Activated CD4-positive, alpha-beta T cell treated with anti-CD3 and anti-CD28 coated beads, Interleukin-2, amount 50 U/mL, for 16 hours (primary cell): ENCODE results near the gene DHX29.

Experiments
- DNase-seq: peaks from one replicate; pipeline ENCODE4 v3.0.0-alpha.2; 2020

DHX29 gene

DNA sequence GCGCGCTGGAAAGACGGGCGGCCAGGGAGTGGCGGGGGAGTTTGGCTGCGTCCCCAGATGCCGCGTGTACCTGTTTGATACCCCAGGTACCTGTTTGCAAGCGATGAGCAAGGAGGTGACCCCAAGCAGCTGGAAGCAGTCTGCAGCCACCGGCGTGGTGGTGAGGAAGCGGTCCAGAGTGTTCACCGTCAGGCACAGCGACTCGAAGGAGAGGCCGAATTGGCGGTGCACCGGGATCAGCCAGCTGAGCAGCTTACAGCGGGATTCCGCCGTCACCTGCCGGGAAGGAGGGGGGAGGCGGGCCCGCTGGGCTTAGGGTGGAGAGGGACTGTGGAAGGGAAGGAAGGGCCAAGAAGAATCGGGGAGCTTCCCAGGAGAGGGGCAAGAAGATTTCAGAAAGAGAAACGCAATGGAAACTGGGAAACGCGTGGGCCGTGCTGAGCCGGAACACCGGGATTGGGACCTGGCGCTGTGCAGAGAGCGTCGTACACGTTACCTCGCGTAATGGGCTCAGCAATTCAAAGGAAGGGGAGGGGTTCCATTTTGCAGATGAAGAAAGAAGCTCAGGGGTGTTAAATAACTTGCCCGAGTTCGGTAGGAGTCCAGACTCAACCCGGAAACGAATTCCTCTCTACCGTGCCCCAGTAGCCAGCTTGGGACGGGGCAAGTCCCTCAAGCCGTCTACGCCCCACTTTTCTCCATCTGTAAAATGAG, 75.1 kb downstream of the DHX29 start:
- no peak for DNase-seq

DNA sequence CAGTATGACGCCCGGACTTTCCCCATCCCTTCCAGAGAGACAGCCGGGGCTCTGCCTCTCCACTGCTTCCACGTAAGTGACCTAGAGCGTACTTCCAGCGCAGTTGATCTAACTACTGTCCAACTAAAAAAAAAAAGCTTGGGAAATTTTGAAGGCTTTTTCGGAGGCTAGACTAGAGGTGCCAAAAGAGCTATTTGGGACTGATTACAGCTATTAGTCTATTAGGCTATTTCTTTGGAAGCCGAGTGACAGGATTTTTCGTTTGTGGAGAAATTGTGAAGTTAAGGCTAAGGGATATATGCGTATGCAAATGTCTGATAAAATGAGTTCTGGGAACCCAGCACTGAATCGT, 75.6 kb downstream of the DHX29 start:
- DNase-seq: no peak

DNA sequence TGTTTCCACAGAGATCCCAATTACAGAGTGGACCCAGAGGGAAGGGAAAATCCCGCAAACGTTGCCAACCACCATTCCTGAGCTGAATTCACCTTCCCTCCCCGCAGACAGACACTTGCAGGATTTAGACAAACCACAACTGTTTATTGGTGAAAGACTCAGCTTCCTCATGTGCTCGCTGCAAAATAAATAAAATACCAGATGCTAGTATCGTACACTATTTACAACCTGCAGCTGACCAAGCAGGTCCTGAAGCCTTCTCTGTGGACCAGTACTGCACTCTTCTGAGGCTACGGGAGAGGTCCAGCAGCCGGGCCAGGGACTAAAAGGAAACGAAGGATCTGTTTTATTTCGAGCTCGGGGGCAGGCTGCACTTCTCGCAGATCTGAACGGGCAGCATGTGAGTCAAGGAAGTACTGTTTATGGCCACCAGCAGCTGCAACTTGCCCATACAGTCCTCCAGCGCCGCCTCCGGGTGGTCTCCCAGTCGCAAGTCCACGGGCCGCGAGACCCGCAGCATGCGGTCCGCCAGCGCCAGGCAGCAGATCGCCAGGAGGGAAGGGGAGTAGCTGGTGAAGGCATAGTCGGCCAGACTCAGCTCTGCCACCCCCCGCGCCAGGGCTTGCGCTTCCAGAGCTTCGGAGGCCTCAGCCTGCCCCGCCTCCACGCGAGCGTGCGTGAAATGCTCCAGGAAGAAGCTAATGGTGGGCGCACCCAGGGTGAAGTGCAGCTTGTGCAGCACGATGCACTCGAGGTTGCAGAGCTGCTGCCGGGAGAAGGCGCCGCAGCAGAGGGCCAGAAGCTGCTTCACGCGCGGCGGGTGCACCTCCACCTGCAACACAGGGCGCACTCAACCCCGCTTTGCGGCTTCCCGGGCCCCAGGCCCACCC, 76.2 kb downstream of the DHX29 start:
- no peak for DNase-seq

DNA sequence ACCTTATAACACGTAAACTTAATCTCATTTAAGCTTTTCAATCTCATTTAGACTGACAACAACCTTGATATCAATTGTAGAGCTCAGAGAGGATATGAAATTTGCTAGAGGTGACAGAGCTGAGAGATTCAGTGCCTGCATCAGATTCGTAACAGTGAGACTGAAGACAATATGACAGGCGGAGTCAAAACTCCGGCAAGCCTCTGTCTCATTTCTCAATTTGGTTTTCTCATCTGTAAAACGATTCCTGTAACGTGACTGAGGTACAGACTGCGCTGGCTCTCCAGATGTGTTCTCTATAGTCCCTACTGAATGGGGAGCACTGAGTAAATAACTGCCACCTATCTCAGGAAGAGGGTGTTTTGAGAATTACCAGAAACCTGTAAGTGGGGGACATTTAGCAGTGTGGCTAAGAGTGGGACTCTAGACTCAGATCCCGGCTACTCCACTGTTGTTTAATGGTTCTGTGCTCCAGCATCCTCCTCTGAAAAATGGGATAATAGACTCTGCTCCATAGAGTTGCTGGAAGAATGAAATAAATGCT, 77.3 kb downstream of the DHX29 start:
- peak; percentile 30 for DNase-seq

DNA sequence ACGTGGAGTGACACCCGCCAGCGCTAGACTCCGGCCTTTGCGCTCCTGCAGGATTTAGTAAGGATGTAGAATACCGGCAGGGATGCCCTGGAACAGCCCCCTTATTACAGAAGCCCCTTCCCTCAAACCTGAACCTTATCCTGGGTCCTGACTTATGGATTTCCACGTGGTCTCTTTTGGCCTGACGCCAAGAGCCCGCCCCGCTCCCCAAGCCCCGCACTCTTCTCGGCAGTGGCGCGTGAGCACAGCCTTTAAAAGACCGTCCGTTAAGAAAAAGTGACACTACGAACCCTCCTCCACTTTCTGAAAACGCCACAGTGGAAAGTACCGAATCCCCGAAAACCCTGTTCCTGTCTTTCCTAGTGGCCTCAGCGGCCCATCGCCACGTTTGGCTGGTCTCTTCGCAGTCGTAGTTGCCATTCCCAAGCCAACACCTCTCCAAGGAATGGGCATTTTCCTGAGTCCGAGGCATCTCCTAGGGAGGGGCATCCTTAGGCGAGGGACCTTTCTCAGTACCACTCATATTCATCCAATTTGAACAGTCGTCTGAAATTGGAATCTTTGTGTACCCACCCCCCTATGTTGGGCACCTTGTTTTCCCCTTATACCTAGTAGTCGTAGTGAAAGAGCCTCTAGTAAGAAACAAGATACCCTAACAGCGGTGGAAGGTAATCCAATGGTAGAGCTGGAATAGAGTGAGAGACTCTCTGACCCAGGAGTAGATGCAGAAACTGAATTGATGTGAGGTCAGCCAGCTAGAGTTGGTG, 79.6 kb downstream of the DHX29 start:
- no peak for DNase-seq

DNA sequence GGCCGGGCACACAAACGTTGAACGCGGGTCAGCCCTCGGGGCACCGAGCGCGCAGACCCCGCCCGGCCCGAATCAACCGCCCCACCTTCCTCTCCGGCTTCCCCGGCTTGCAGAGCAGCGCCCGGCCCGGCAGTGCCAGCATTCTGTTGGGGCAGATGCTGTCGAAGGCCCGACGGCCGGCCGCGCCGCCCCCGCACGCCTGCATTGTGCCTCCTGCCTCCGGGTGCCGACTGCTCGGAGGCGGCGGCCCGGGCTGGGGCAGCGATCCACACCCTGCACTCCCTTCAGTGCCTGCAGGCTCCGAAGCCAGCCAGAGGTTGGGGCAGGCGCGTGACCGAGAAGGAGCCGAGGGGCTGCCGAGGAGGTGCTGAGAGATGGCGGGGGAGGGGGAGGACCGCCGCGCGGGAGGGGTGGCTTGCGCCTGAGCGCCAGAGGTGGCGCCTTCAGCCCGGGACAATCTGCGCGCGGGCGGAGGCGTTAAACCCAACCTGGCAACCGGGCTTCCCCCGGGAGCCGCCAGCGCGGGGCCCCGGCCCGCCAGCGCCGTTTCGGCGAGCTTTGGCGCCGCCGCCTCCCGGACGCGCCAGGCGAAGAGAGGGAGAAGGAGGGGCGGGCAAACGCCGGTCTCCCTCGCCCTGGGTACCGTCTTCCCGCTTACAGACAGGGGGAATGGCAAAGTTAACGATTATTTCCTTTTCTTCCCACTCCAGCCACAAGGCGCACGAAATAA, 80.4 kb downstream of the DHX29 start, which contains the start of gene MCIDAS:
Gene MCIDAS, minus strand, starts transcription at position 382 of the 730 bp plus-strand sequence. Its CDS starts 177 bp downstream, at position 205.
- DNase-seq: peak; percentile 58

DNA sequence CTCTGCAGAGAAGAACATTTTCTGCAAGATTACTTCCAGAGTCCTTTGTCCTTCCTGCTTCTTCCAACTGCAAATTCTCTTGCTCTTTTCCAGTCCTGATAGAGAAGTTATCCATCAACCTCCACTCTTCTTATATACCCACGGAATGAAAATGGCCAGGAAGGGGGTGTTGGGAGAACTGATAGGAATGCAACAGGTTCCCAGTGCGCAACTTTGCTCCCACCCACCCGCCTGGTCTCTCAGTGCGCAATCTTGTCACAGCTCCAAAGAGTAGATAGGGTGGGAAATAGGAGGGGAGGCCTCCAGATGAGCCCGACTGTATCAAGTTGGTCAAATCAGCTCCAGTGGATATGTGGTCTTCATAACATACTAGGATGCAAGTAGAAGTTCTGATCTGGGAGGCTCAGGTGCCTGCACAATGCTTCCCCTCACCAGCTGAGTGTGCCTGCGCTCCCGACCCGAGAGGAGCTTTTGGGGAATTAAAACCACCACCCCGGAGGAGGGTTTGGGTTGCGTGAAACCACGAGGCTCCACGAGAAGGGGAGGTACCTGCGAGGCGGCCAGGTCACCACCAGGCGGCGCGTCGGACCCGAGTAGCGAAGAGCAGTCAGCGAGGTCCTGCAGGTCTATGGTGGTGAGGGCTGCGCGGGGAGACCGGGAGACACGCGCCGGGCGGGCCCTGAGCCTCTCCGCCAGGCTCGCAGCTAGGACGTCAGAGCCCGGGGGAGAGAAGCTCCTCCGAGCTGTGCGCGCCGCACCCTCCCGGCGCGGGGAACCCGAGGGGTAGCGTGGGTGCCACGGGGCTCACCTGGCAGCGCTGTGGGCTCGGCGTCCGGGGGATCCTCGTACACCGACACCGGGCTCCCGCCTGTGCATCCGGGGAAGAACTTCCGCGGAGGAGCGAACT, 81.2 kb downstream of the DHX29 start:
- peak; percentile 79 for DNase-seq

DNA sequence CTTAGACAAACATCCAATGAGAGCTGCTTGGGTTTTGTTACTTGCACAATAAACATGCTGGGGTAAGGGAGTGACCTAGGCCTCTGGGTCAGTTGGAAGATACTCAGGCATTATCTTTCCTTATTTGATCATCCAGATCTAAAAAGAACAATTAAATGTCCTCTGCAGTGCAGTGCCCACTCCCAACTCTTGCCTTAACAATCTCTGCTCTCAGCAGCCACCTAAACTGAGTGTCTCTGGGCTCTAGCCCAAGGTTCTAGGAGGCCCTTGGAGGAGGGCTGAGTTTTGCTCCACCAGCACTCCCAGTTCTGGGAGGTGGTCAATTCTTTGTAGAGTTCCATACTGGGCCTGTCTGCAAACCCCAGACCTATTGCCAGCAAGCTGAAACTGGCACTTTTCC, 82.1 kb downstream of the DHX29 start:
- DNase-seq: no peak

DNA sequence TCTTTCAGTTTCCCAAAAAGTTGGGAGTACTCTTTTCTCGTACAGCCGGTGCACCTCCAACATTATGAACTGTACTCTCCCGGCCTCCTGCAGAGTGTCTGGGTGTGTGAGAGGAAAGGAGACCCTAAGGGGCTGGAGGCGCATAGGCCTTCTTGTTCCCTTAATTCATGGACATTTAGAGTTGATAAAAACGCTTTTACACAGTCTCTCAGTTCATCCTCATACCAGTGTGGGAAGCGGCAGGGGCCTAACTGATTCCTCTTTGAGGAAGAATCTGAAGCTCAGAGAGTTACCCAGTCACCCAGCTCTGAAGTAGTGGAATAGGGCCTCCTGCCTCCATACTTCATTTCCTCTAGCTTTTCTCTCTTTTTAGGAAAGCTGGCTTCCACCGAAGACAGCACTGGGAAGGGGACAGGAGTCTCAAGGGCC, 83.7 kb downstream of the DHX29 start:
- DNase-seq: no peak

DNA sequence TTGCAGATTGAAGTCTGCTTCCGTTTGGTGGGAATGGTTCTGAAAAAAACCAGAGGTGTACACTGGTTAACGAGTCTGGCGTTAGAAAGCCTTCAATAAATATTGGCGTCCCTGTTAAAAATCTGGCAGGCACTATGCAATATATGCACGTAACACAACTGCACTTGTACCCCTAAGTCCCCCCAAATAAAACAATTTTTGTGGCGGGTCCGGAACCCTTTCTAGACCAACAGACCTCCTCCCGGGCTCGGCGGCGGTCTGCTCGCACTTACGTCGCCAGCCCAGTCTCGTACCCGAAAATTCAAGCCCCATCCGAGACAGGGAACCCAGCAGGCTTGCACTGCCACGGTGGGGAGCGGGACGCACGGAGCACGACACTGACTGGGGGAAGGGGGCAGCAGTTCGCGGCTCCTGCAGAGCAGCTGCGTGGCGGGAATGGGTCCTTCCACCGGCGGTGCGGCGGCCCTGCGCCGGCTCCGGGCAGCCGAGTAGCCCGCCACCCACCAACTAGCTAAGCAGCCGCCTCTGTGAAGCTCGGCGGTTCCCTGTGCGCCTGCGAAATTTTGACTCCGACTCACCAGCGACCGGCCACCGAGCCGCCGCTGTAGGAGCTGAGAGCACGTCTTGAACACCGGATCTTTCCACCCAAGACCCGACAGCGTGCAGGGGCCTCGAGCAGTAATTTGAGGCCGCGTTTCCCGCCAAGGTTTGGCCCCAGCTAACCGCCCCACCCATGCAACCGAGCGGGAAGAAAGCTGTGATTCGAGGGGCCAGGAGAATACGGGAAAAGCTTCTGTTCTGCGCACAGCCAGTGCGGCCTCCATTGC, 84.3 kb downstream of the DHX29 start:
- no peak for DNase-seq

DNA sequence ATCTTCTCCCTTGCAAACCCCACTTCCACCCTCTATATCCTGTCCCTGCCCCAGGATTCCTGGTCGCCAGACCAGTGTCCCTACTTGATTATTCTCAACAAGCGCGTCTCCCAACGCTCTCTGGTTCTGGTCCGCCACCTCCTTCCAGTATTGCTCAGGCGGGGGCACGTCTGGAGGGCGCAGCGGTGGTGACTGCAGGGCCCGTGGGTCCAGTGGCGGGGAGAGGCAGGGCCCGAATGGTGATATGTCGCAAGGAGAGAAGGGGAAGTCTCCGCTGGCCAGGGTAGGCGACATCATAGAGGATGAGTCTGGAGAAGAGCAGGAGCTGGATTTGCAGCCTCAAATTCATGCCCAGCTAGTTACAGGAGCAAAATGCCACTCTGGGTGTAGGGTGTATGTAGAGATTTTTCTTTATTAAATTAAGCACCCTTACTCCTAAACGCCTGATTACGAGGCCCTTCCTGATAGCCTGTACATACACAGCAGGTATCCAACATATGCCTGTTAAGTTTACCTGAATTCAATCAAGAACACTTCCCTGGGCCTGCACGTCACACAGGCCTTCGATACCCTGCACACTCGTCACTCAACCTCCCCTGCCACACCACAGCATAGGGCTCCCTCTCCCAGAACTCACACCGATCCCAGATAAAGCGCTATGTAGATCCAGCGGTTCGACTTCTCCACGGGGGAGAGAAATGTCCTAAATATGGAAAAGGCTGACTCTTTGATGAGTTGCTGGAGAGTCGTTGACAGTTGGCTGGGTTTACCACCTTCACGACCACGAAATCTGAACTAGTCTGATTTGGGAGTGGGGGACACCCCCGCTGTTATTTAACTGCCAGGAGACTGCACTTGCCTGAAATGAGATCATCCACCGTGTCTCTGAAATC, 85.2 kb downstream of the DHX29 start:
- no peak for DNase-seq

DNA sequence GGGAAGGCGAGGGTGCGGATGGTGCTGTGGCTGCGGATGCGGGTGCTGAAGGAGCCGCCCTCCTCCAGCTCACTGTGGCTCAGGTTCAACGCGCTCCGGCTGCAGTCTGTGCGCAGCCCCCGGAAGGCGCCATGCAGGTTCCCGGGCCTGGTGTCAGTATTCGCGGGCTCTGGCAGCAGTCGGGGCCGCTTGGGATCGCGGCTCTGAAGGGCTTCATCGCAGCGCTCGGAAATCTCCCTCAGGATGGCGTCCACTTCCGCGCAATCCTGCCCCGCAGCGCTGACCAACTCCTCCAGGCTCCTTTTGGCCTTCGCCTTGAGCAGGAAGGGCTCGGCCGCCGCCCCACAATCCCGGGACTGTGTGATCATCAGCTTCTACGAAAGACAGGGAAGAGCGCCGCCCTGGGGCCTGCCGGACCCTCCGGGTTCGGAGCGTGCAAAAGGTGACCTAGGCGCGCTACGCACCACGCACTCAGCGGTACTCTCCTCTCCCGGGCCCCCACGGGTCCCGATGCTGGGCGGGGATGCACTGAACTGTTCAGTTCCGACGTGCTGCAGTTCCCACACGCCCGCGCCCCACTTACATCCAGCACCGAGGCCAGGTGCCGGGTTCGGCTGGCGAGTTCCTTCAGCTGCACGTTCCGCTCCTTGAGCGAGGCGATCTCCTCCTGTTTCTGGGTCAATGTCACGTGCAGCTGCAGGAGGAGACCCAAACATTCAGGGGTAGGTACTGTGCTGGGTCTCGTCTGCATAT, 86.9 kb downstream of the DHX29 start:
- no peak for DNase-seq

DNA sequence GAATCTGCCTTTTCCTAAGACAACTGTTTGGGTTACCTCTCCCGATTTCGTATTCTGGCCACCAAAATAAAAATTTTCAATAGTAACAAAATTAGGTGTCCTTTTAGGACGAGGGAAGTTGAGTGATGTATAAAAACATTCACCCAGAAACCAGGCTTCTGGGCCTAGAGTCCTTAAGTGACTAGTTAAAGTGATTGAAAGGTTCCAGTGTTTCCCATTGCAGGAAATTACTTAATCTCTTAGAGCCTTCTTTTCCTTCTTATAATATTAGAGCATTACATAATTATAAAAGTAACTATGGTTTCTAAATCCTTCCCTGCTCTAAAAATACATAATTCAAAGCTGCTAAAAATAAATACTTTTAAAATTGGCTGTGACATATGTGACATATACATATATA, 87.7 kb downstream of the DHX29 start:
- no peak for DNase-seq

DNA sequence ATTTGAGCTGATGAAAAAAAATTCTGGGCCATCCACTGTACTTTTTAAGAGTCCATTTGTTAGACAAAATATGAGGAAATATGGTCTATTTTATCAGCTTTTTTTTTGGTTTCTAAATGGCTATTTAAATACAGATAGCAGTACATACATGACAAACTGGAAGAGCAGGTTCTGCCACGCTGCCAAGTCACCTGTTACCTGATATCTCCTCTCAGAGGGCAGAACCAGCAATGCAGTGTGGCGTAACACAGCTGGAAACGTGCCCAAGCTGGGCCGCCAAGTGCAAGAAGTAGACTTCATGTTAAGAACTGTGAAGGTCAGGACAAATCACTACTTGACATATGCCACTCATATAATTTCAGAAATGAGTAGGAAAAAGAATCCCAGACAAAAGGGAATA, 88.5 kb downstream of the DHX29 start:
- DNase-seq: no peak

DNA sequence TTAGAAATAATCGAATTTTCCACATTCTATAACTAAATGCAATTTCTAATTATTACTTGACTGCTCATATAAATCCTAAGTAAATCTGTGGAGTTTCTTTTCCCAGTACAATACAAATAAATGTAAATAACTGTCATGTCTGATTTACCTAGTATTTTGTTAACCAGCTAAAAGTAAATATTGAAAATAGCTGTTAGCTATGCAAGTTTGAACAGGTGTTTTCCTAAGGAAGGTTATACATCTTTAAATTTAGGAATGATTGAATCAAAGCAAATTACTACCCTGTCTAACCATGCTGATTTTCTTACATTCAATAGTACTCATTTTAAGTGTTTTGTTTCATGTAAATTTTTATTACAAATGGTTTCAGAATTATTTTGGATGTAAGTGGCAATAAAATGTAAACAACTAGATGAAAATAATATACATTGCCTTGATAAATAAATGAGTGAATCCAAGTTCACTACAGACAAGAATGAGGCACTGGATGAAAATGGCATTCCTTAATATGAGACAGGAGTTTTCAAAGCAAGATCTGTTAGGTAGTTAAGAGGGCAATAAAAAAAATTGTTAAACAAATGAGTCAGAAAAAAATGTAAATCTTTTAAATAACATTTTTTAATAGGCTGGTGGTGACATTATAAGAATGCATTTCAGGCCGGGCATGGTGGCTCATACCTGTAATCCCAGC, 96.2 kb downstream of the DHX29 start:
- DNase-seq: no peak
